Parathyroid adenoma (tissue), 2 donors: ENCODE measurements around the gene TNNC1.

Experiments
- H2AFZ ChIP-seq: fragments of 300-600 bp; sonication (generic); one replicate; pipeline ENCODE4 v1.7.0; 2017; ENCODE audit warnings: antibody characterized with exemption, mild to moderate bottlenecking
- H3K27ac ChIP-seq: fragments of 300-600 bp; sonication (generic); one replicate; pipeline ENCODE4 v1.7.0; 2017
- H3K27me3 ChIP-seq: fragments of 300-600 bp; sonication (generic); one replicate; pipeline ENCODE4 v1.7.0; 2017; ENCODE audit warnings: low read length; ENCODE audit not compliant: control insufficient read depth, insufficient read depth
- H3K36me3 ChIP-seq: fragments of 300-600 bp; sonication (generic); one replicate; pipeline ENCODE4 v1.7.0; 2017; ENCODE audit warnings: low read length; ENCODE audit not compliant: control insufficient read depth, insufficient read depth
- H3K4me1 ChIP-seq: fragments of 300-600 bp; sonication (generic); one replicate; pipeline ENCODE4 v1.7.0; 2017; ENCODE audit warnings: control low read depth
- H3K4me2 ChIP-seq: fragments of 300-600 bp; sonication (generic); one replicate; pipeline ENCODE4 v1.7.0; 2017; ENCODE audit warnings: low read length
- H3K4me3 ChIP-seq: fragments of 300-600 bp; sonication (generic); one replicate; pipeline ENCODE4 v1.7.0; 2017; ENCODE audit warnings: low read depth, low read length
- H3K79me2 ChIP-seq: fragments of 300-600 bp; sonication (generic); one replicate; pipeline ENCODE4 v1.7.0; 2017; ENCODE audit warnings: control low read depth
- H3K9ac ChIP-seq: fragments of 300-600 bp; sonication (generic); one replicate; pipeline ENCODE4 v1.7.0; 2017; ENCODE audit warnings: mild to moderate bottlenecking
- H3K9me3 ChIP-seq: fragments of 300-600 bp; sonication (generic); one replicate; pipeline ENCODE4 v1.7.0; 2017; ENCODE audit warnings: low read length; ENCODE audit not compliant: control insufficient read depth
- CTCF ChIP-seq: fragments of 300-600 bp; sonication (generic); IDR thresholded peaks from one replicate; pipeline ENCODE4 v1.7.0; 2017; ENCODE audit warnings: antibody characterized with exemption, mild to moderate bottlenecking
- donor health status: primary hyperparathyroidism.

TNNC1 gene

GRCh38 chr3:52458770-52459545, 5.1 kb upstream of the TNNC1 start:
- no peaks in the 10 kb centered on the region for H3K9me3 ChIP-seq
- H3K4me2 ChIP-seq = no peak overlapping the region
- no peak overlapping the region for H3K27ac ChIP-seq
- H3K27me3 ChIP-seq = no peaks in the 10 kb centered on the region
- no peaks in the 10 kb centered on the region for H3K36me3 ChIP-seq
- no peak overlapping the region for H3K4me3 ChIP-seq
- H2AFZ ChIP-seq = no peak overlapping the region
- peaks cover 11% of the 10 kb centered on the region for H3K4me1 ChIP-seq
- peaks cover 3% of the 10 kb centered on the region for H3K79me2 ChIP-seq
- no peak for TF ChIP-seq CTCF
- H3K9ac ChIP-seq = no peak overlapping the region

GRCh38 chr3:52458031-52458760, 4.4 kb upstream of the TNNC1 start:
- Histone ChIP-seq H3K4me3 (no peak overlapping the region), H3K27ac (no peak overlapping the region), H2AFZ (no peak overlapping the region), H3K79me2 (peaks cover 3% of the 10 kb centered on the region), H3K9ac (no peak overlapping the region), H3K27me3 (no peaks in the 10 kb centered on the region), H3K9me3 (no peaks in the 10 kb centered on the region), H3K36me3 (no peaks in the 10 kb centered on the region), H3K4me2 (no peak overlapping the region), H3K4me1 (peaks cover 11% of the 10 kb centered on the region)
- no peak for TF ChIP-seq CTCF

- Histone ChIP-seq H3K4me1 (peaks cover 11% of the 10 kb centered on the region), H3K4me2 (peak overlapping the region; percentile 94), H3K27ac (peak overlapping the region; percentile 81), H2AFZ (peak overlapping the region; percentile 95), H3K9ac (no peak overlapping the region), H3K79me2 (peaks cover 3% of the 10 kb centered on the region), H3K4me3 (peak overlapping the region; percentile 68), H3K9me3 (no peaks in the 10 kb centered on the region), H3K36me3 (no peaks in the 10 kb centered on the region), H3K27me3 (no peaks in the 10 kb centered on the region)
- no peak for TF ChIP-seq CTCF
These were observed 3.0 kb upstream of the TNNC1 start for GRCh38 chr3:52456800-52457183.

GRCh38 chr3:52456169-52456799, 2.4 kb upstream of the TNNC1 start:
- Histone ChIP-seq H3K4me2 (peak overlapping the region; percentile 94), H3K27me3 (no peaks in the 10 kb centered on the region), H3K4me1 (peaks cover 11% of the 10 kb centered on the region), H2AFZ (peak overlapping the region; percentile 95), H3K9me3 (no peaks in the 10 kb centered on the region), H3K79me2 (peaks cover 3% of the 10 kb centered on the region), H3K36me3 (no peaks in the 10 kb centered on the region), H3K9ac (peak overlapping the region; percentile 97), H3K4me3 (peak overlapping the region; percentile 68), H3K27ac (peak overlapping the region; percentile 81)
- TF ChIP-seq CTCF = no peak
